H1 (cell line): ENCODE results near the gene PPP1CC. TPM values are rescaled to one million over a fixed set of nuclear protein-coding genes. Genes with fewer than 3 reads are reported as not detected.

Experiments
- CBX5 ChIP-seq: fragments of 300-800, 300-1000 bp; sonication (generic); IDR thresholded peaks from 2 replicates; pipeline ENCODE4 v1.7.1; 2016; ENCODE audit warnings: antibody characterized with exemption, low read length, low read depth
- CHD7 ChIP-seq: fragments of 300-600 bp; sonication (generic); IDR thresholded peaks from 2 replicates; pipeline ENCODE4 v1.7.1; 2012; ENCODE audit warnings: low read length, moderate library complexity, mild to moderate bottlenecking, inconsistent platforms; ENCODE audit not compliant: insufficient replicate concordance
- CREB1 ChIP-seq: IDR thresholded peaks from 2 replicates; pipeline ENCODE4 v1.6.1; 2012; ENCODE audit warnings: inconsistent platforms
- CTBP2 ChIP-seq: IDR thresholded peaks from 2 replicates; pipeline ENCODE4 v1.7.0; 2011; ENCODE audit warnings: borderline replicate concordance, mild to moderate bottlenecking, moderate library complexity, mixed read lengths, low read length; ENCODE audit not compliant: insufficient read depth, insufficient read length
- EP300 ChIP-seq, 2 experiments: IDR thresholded peaks; 1 replicate in 1 of 2; 2 replicates in 1 of 2; pipeline ENCODE4 v1.6.1; 2011 to 2012; ENCODE audit warnings: low read depth in 2 of 2, low read length in 2 of 2, mild to moderate bottlenecking in 2 of 2, borderline replicate concordance in 1 of 2, inconsistent platforms in 1 of 2, moderate library complexity in 1 of 2
- PHF8 ChIP-seq: fragments of 200-600 bp; sonication (generic); conservative IDR thresholded peaks from 2 replicates; pipeline ENCODE4 v1.7.1; 2012; ENCODE audit warnings: low read depth, mild to moderate bottlenecking, inconsistent platforms, low read length, moderate library complexity
- TCF12 ChIP-seq: IDR thresholded peaks from 2 replicates; pipeline ENCODE4 v1.6.1; 2011; ENCODE audit warnings: low read depth, mild to moderate bottlenecking, low read length
- polyA plus RNA-seq, 7 experiments: library from polyadenylated mRNA; depleted of rRNA in 3 of 7; stranded (reverse) in 5 of 7; unstranded in 2 of 7; fragments of >200 nt in 5 of 7; fragments of 200-250 nt in 2 of 7; gene quantifications; 1 replicate in 5 of 7; 2 replicates in 1 of 7; 4 replicates in 1 of 7; pipeline versions ENCODE4 v1.2.1 to v1.2.3, GENCODE V29; 2011 to 2013; ENCODE audit warnings: missing spikeins in 2 of 7, mixed read lengths in 2 of 7
- total RNA-seq: library from RNA; stranded (reverse); fragmentation: NEBNext Ultra II Directional; extraction: Animal tissue kit (Norgen Biotek cat#: 25700); gene quantifications from 2 replicates; pipeline ENCODE4 v1.2.1, GENCODE V29; 2021
- TF ChIP-seq, protein P1 (sequence below): IDR thresholded peaks from 2 replicates; pipeline ENCODE4 v1.6.1; 2012; ENCODE audit warnings: low read length, inconsistent platforms

Gene PPP1CC
- total and polyA plus RNA-seq, 2 of the 8 experiments (the other 6 are each of a cell fraction or from before 2014, with no cell fraction given): 193 to 350 TPM

- TF ChIP-seq CHD7 (no peak), TCF12 (no peak), CBX5 (no peak), EP300 (IDR thresholded peaks at IDR 0.05; ENCODE audit: borderline replicate concordance in 1 of 2, low read depth in 2 of 2, low read length in 2 of 2) (no peak), CREB1 (no peak), PHF8 (no peak), CTBP2 (no peak)
- TF ChIP-seq, protein P1, sequence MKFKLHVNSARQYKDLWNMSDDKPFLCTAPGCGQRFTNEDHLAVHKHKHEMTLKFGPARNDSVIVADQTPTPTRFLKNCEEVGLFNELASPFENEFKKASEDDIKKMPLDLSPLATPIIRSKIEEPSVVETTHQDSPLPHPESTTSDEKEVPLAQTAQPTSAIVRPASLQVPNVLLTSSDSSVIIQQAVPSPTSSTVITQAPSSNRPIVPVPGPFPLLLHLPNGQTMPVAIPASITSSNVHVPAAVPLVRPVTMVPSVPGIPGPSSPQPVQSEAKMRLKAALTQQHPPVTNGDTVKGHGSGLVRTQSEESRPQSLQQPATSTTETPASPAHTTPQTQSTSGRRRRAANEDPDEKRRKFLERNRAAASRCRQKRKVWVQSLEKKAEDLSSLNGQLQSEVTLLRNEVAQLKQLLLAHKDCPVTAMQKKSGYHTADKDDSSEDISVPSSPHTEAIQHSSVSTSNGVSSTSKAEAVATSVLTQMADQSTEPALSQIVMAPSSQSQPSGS: no peak
These were observed 22.2 kb downstream of the PPP1CC start (continued) for GRCh38 chr12:110720516-110720915.
